ENCODE data around the gene CCDC197.
A peak's percentile ranks its signal among the peaks of the same experiment; 100 is the strongest.

CCDC197 gene

GRCh38 chr14:93960108-93960475, 37.0 kb upstream of the CCDC197 start:
- no peak overlapping the region for H3K4me3 ChIP-seq (ENCODE audit: low read depth, low read length)
- TF ChIP-seq CTCF (IDR thresholded peaks at IDR 0.05; ENCODE audit: low read depth, low read length) = no peak
- TF ChIP-seq MYC (IDR thresholded peaks at IDR 0.05; ENCODE audit: low read depth, low read length) = no peak
- TF ChIP-seq POLR2A (IDR thresholded peaks at IDR 0.05; ENCODE audit: extremely low read depth, insufficient read length) = no peak
- TF ChIP-seq, protein P1, sequence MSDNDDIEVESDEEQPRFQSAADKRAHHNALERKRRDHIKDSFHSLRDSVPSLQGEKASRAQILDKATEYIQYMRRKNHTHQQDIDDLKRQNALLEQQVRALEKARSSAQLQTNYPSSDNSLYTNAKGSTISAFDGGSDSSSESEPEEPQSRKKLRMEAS (IDR thresholded peaks at IDR 0.05; ENCODE audit: low read depth, low read length) = no peak
- DNase-seq (ENCODE audit: low read depth) = no peak

- no peak for TF ChIP-seq MYC (IDR thresholded peaks at IDR 0.05; ENCODE audit: low read depth, low read length)
- TF ChIP-seq, protein P1 (IDR thresholded peaks at IDR 0.05; ENCODE audit: low read depth, low read length) = no peak
- TF ChIP-seq CTCF (IDR thresholded peaks at IDR 0.05; ENCODE audit: low read depth, low read length) = no peak
- no peak for TF ChIP-seq POLR2A (IDR thresholded peaks at IDR 0.05; ENCODE audit: extremely low read depth, insufficient read length)
- H3K4me3 ChIP-seq (ENCODE audit: low read depth, low read length) = no peak overlapping the region
- DNase-seq (ENCODE audit: low read depth) = no peak
Measured at GRCh38 chr14:93960774-93961438, 36.2 kb upstream of the CCDC197 start.

GRCh38 chr14:93961620-93962019, 35.5 kb upstream of the CCDC197 start:
- no peak for DNase-seq (ENCODE audit: low read depth)
- TF ChIP-seq, protein P1 (IDR thresholded peaks at IDR 0.05; ENCODE audit: low read depth, low read length) = no peak
- no peak overlapping the region for H3K4me3 ChIP-seq (ENCODE audit: low read depth, low read length)

- no peak for TF ChIP-seq CTCF (IDR thresholded peaks at IDR 0.05; ENCODE audit: low read depth, low read length)
- no peak for TF ChIP-seq POLR2A (IDR thresholded peaks at IDR 0.05; ENCODE audit: extremely low read depth, insufficient read length)
- TF ChIP-seq, protein P1 (IDR thresholded peaks at IDR 0.05; ENCODE audit: low read depth, low read length) = peak; percentile 32; the same call in 1 of the 2 replicates
- peak; percentile 41; the same call in 1 of the 2 replicates for TF ChIP-seq MYC (IDR thresholded peaks at IDR 0.05; ENCODE audit: low read depth, low read length)
- peak; percentile 73 for DNase-seq (ENCODE audit: low read depth)
- H3K4me3 ChIP-seq (ENCODE audit: low read depth, low read length) = no peak overlapping the region
Measured at GRCh38 chr14:93962701-93963601, 34.1 kb upstream of the CCDC197 start.

GRCh38 chr14:93963692-93964091, 33.4 kb upstream of the CCDC197 start:
- no peak for DNase-seq (ENCODE audit: low read depth)
- TF ChIP-seq MYC (IDR thresholded peaks at IDR 0.05; ENCODE audit: low read depth, low read length) (no peak), CTCF (IDR thresholded peaks at IDR 0.05; ENCODE audit: low read depth, low read length) (no peak), POLR2A (IDR thresholded peaks at IDR 0.05; ENCODE audit: extremely low read depth, insufficient read length) (no peak)
- TF ChIP-seq, protein P1 (IDR thresholded peaks at IDR 0.05; ENCODE audit: low read depth, low read length) = no peak
- no peak overlapping the region for H3K4me3 ChIP-seq (ENCODE audit: low read depth, low read length)

DNA sequence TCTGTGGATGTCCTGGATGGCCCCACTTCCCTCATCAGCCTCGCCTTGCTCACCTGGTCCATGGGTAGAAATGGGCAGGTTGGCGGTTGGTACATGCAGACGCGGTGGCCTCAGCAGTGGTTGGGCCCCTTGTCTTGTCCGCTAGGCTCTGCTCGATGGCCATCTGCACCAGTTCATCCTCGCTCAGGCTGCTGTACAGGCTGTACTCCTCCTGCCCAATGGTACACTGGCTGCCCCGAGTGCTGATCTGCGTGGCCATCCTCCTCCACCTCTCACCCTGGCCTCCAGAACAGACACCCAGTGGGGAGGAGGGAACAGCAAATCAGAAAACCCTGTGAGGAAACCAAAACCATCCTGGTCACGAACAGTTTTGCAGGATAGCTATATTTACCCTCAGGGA, 32.8 kb upstream of the CCDC197 start:
- no peak for TF ChIP-seq POLR2A (IDR thresholded peaks at IDR 0.05; ENCODE audit: extremely low read depth, insufficient read length)
- no peak for TF ChIP-seq CTCF (IDR thresholded peaks at IDR 0.05; ENCODE audit: low read depth, low read length)
- no peak for TF ChIP-seq MYC (IDR thresholded peaks at IDR 0.05; ENCODE audit: low read depth, low read length)
- TF ChIP-seq, protein P1 (IDR thresholded peaks at IDR 0.05; ENCODE audit: low read depth, low read length) = no peak
- no peak overlapping the region for H3K4me3 ChIP-seq (ENCODE audit: low read depth, low read length)
- no peak for DNase-seq (ENCODE audit: low read depth)
